Gastroesophageal sphincter (tissue), 4 donors: ENCODE results near the gene TMEM255B. TPM values are rescaled to one million over a fixed set of nuclear protein-coding genes. Genes with fewer than 3 reads are reported as not detected.
"Not testable (repeated sequence)": the region's sequence is repeated elsewhere in the genome, so short reads cannot be mapped to it uniquely, and the experiment has no call there.

ENCODE experiments used
- ATAC-seq: fragments of 150-250 bp; one replicate; pipeline ENCODE4 v1.9.1; 2016; ENCODE audit warnings: mild to moderate bottlenecking, moderate library complexity
- H3K27ac ChIP-seq, 4 donors: fragments of 200-600 bp; sonication (generic) in 3 of 4; 1 replicate in 3 of 4; 2 replicates in 1 of 4; pipeline ENCODE4 v1.5.1; 2016 to 2019
- H3K27me3 ChIP-seq: fragments of 200-600 bp; sonication (generic); one replicate; pipeline ENCODE4 v1.5.1; 2019
- H3K36me3 ChIP-seq, 2 donors: fragments of 200-600 bp; sonication (generic); one replicate each; pipeline ENCODE4 v1.5.1; 2019; ENCODE audit warnings: control low read depth in 1 of 2
- H3K4me1 ChIP-seq, 3 donors: fragments of 200-600 bp; sonication (generic); 1 replicate in 2 of 3; 2 replicates in 1 of 3; pipeline ENCODE4 v1.5.1; 2016 to 2019; ENCODE audit warnings: control low read depth in 2 of 3
- H3K4me3 ChIP-seq, 2 donors: fragments of 200-600 bp; sonication (generic); one replicate each; pipeline ENCODE4 v1.5.1; 2019; ENCODE audit warnings: mild to moderate bottlenecking in 1 of 2, moderate library complexity in 1 of 2
- H3K9me3 ChIP-seq, 3 donors: fragments of 200-600 bp; sonication (generic); one replicate each; pipeline ENCODE4 v1.5.1; 2017 to 2019; ENCODE audit warnings: control low read depth in 2 of 3
- CTCF ChIP-seq, 4 experiments: fragments of 200-600 bp in 2 of 4; fragments of 450-650 bp in 2 of 4; sonication (generic) in 1 of 4; IDR thresholded peaks; one replicate each; pipeline ENCODE4 v1.5.1; 2017 to 2019; ENCODE audit warnings: antibody characterized with exemption in 4 of 4, mild to moderate bottlenecking in 2 of 4, moderate library complexity in 2 of 4
- EP300 ChIP-seq: sonication (generic); formaldehyde crosslinking; IDR thresholded peaks from one replicate; pipeline ENCODE4 v1.6.1; 2017; ENCODE audit warnings: antibody characterized with exemption, mild to moderate bottlenecking
- POLR2A ChIP-seq, 2 donors: fragments of 450-650 bp; IDR thresholded peaks; one replicate each; pipeline ENCODE4 v1.6.1; 2017; ENCODE audit warnings: antibody characterized with exemption in 2 of 2, mild to moderate bottlenecking in 2 of 2, moderate library complexity in 1 of 2
- POLR2AphosphoS5 ChIP-seq: sonication (generic); formaldehyde crosslinking; IDR thresholded peaks from one replicate; pipeline ENCODE4 v1.6.1; 2017; ENCODE audit warnings: antibody characterized with exemption
- WGBS, 2 donors: methylation state at CpG; one replicate each; pipeline ENCODE4 v1.1.5; 2018; ENCODE audit warnings: low coverage in 1 of 2; 5-methylcytosine and 5-hydroxymethylcytosine counted together
- total RNA-seq, 4 donors: library from RNA; depleted of rRNA; stranded (reverse); fragments of >200 nt; gene quantifications; one replicate each; pipeline ENCODE4 v1.1.0, GENCODE V29; 2016

Gene TMEM255B
- total RNA-seq, 4 donors from 2014 or later = 4.9 to 13.2 (median 7.8) TPM

GRCh38 chr13:113749507-113749906 lies 9.5 kb upstream of the TMEM255B start:
- H3K36me3 ChIP-seq = no peaks in the 10 kb centered on the region
- no peaks in the 10 kb centered on the region for H3K4me1 ChIP-seq
- no peaks in the 10 kb centered on the region for H3K9me3 ChIP-seq
- H3K27me3 ChIP-seq = peaks cover 2% of the 10 kb centered on the region
- H3K27ac ChIP-seq = no peak overlapping the region
- no peak for TF ChIP-seq POLR2AphosphoS5
- no peak for TF ChIP-seq POLR2A (IDR thresholded peaks at IDR 0.05)
- TF ChIP-seq CTCF (IDR thresholded peaks at IDR 0.05) = no peak
- TF ChIP-seq EP300 = no peak
- no peak overlapping the region for H3K4me3 ChIP-seq
- no peak for ATAC-seq
- no CpG with 5 or more reads among the region's 13 CpGs for WGBS, 2 donors

- H3K4me3 ChIP-seq = no peak overlapping the region
- WGBS, 2 donors = 90% methylated on average over 2 of the region's 11 CpGs; no CpG with 5 or more reads in 1 of the 2 donors
- H3K27ac ChIP-seq = no peak overlapping the region
- no peaks in the 10 kb centered on the region for H3K4me1 ChIP-seq
- H3K36me3 ChIP-seq = no peaks in the 10 kb centered on the region
- ATAC-seq = no peak
- H3K9me3 ChIP-seq = no peaks in the 10 kb centered on the region
- TF ChIP-seq POLR2A (IDR thresholded peaks at IDR 0.05) (no peak), POLR2AphosphoS5 (no peak), CTCF (IDR thresholded peaks at IDR 0.05) (no peak), EP300 (no peak)
- peaks cover 4% of the 10 kb centered on the region for H3K27me3 ChIP-seq
These were observed 9.1 kb upstream of the TMEM255B start for GRCh38 chr13:113749967-113750366.

- H3K36me3 ChIP-seq = no peaks in the 10 kb centered on the region
- H3K4me1 ChIP-seq = no peaks in the 10 kb centered on the region
- no peak overlapping the region for H3K4me3 ChIP-seq
- no peaks in the 10 kb centered on the region for H3K9me3 ChIP-seq
- no peak for ATAC-seq
- peaks cover 4% of the 10 kb centered on the region for H3K27me3 ChIP-seq
- WGBS, 2 donors = 91% methylated on average over 15 to 23 of the region's 23 CpGs
- TF ChIP-seq POLR2AphosphoS5 = no peak
- no peak for TF ChIP-seq POLR2A (IDR thresholded peaks at IDR 0.05)
- no peak for TF ChIP-seq CTCF (IDR thresholded peaks at IDR 0.05)
- TF ChIP-seq EP300 = no peak
- H3K27ac ChIP-seq = no peak overlapping the region
These were observed 8.2 kb upstream of the TMEM255B start for GRCh38 chr13:113750554-113751399.

- WGBS, 2 donors = 88% methylated on average over 3 of the region's 19 CpGs; no CpG with 5 or more reads in 1 of the 2 donors
- TF ChIP-seq CTCF (IDR thresholded peaks at IDR 0.05) = no peak
- TF ChIP-seq POLR2A (IDR thresholded peaks at IDR 0.05) = no peak
- TF ChIP-seq EP300 = no peak
- TF ChIP-seq POLR2AphosphoS5 = no peak
- no peaks in the 10 kb centered on the region for H3K4me1 ChIP-seq
- no peaks in the 10 kb centered on the region for H3K9me3 ChIP-seq
- H3K4me3 ChIP-seq = no peak overlapping the region
- peaks cover 4% of the 10 kb centered on the region for H3K27me3 ChIP-seq
- no peak overlapping the region for H3K27ac ChIP-seq
- no peaks in the 10 kb centered on the region for H3K36me3 ChIP-seq
- ATAC-seq = no peak
These were observed 7.5 kb upstream of the TMEM255B start for GRCh38 chr13:113751491-113751890.

GRCh38 chr13:113752211-113752986 lies 6.6 kb upstream of the TMEM255B start:
- not testable (repeated sequence) for ATAC-seq, H3K27ac ChIP-seq, H3K9me3 ChIP-seq, H3K36me3 ChIP-seq, H3K27me3 ChIP-seq, H3K4me1 ChIP-seq, H3K4me3 ChIP-seq
- WGBS, 2 donors = 96% methylated on average over 30 of the region's 78 CpGs; no CpG with 5 or more reads in 1 of the 2 donors
